HepG2 (cell line): ENCODE data around the gene ANTKMT. TPM values are rescaled to one million over a fixed set of nuclear protein-coding genes. Genes with fewer than 3 reads are reported as not detected.

ENCODE experiments used
- AHR ChIP-seq: IDR thresholded peaks from 2 replicates; pipeline ENCODE4 v1.6.1; 2018; ENCODE audit warnings: missing genetic modification reagents, missing compliant biosample characterization
- ATF2 ChIP-seq: sonication (generic); formaldehyde crosslinking; IDR thresholded peaks from 2 replicates; pipeline ENCODE4 v1.4.0; 2020; ENCODE audit warnings: missing genetic modification reagents
- ATF5 ChIP-seq: sonication (generic); formaldehyde crosslinking; IDR thresholded peaks from 2 replicates; pipeline ENCODE4 v1.4.0; 2020; ENCODE audit warnings: mild to moderate bottlenecking, low read depth, missing genetic modification reagents
- BCL3 ChIP-seq: sonication (generic); formaldehyde crosslinking; IDR thresholded peaks from 2 replicates; pipeline ENCODE4 v1.5.1; 2020; ENCODE audit warnings: mild to moderate bottlenecking, missing genetic modification reagents, moderate library complexity
- BRD4 ChIP-seq: sonication (generic); formaldehyde crosslinking; IDR thresholded peaks from 2 replicates; pipeline ENCODE4 v1.4.0; 2020; ENCODE audit warnings: missing genetic modification reagents
- DBP ChIP-seq: sonication (generic); formaldehyde crosslinking; IDR thresholded peaks from 2 replicates; pipeline ENCODE4 v1.4.0; 2020; ENCODE audit warnings: missing genetic modification reagents; ENCODE audit errors: not compliant biosample characterization
- GRHL1 ChIP-seq: sonication (generic); formaldehyde crosslinking; conservative IDR thresholded peaks from 2 replicates; pipeline ENCODE4 v1.8.0; 2022; ENCODE audit warnings: missing genetic modification reagents
- GTF3A ChIP-seq: sonication (generic); formaldehyde crosslinking; conservative IDR thresholded peaks from 2 replicates; pipeline ENCODE4 v1.4.0; 2020; ENCODE audit warnings: mild to moderate bottlenecking, missing genetic modification reagents
- HHEX ChIP-seq: IDR thresholded peaks from 2 replicates; pipeline ENCODE4 v1.6.1; 2016; ENCODE audit warnings: control low read depth
- HMGA1 ChIP-seq: sonication (generic); formaldehyde crosslinking; conservative IDR thresholded peaks from 2 replicates; pipeline ENCODE4 v1.4.0; 2020; ENCODE audit warnings: missing genetic modification reagents
- HNRNPUL1 ChIP-seq: fragments of 200-400 bp; formaldehyde crosslinking; IDR thresholded peaks from 2 replicates; pipeline ENCODE4 v1.6.1; 2017; ENCODE audit warnings: low read depth, mild to moderate bottlenecking, low read length, moderate library complexity
- LCORL ChIP-seq, 2 experiments: fragments of 450-650 bp in 1 of 2; sonication (generic) in 1 of 2; formaldehyde crosslinking in 1 of 2; IDR thresholded peaks; 2 replicates each; pipeline versions ENCODE4 v1.5.0 to v1.6.1; 2017 to 2020; ENCODE audit warnings: antibody characterized with exemption in 1 of 2, missing genetic modification reagents in 1 of 2
- MEF2D ChIP-seq: sonication (generic); formaldehyde crosslinking; IDR thresholded peaks from 2 replicates; pipeline ENCODE4 v1.5.1; 2020; ENCODE audit warnings: mild to moderate bottlenecking, missing genetic modification reagents
- NCOA1 ChIP-seq: sonication (generic); formaldehyde crosslinking; IDR thresholded peaks from 2 replicates; pipeline ENCODE4 v1.9.0; 2021; ENCODE audit warnings: missing genetic modification reagents
- NCOA2 ChIP-seq: sonication (generic); formaldehyde crosslinking; IDR thresholded peaks from 2 replicates; pipeline ENCODE4 v1.8.0; 2022; ENCODE audit warnings: inconsistent platforms
- PHB2 ChIP-seq: fragments of 450-650 bp; IDR thresholded peaks from 2 replicates; pipeline ENCODE4 v1.6.1; 2018; ENCODE audit not compliant: partially characterized antibody
- SKI ChIP-seq: fragments of 450-650 bp; IDR thresholded peaks from one replicate; pipeline ENCODE4 v1.6.1; 2018; ENCODE audit warnings: mild to moderate bottlenecking; ENCODE audit not compliant: partially characterized antibody
- SMYD3 ChIP-seq: sonication (generic); formaldehyde crosslinking; IDR thresholded peaks from 2 replicates; pipeline ENCODE4 v1.8.1; 2023; ENCODE audit warnings: mild to moderate bottlenecking, missing genetic modification reagents
- SYNCRIP ChIP-seq: fragments of 200-400 bp; formaldehyde crosslinking; IDR thresholded peaks from 2 replicates; pipeline ENCODE4 v1.6.1; 2018; ENCODE audit warnings: mild to moderate bottlenecking, low read depth, low read length; ENCODE audit not compliant: insufficient read depth
- ZNF10 ChIP-seq: sonication (generic); formaldehyde crosslinking; IDR thresholded peaks from 2 replicates; pipeline ENCODE4 v1.4.0; 2020; ENCODE audit warnings: mild to moderate bottlenecking, low read depth, missing genetic modification reagents, borderline replicate concordance
- ZNF12 ChIP-seq: sonication (generic); formaldehyde crosslinking; IDR thresholded peaks from 2 replicates; pipeline ENCODE4 v1.5.0; 2020; ENCODE audit warnings: missing genetic modification reagents
- ZNF225 ChIP-seq: sonication (generic); formaldehyde crosslinking; IDR thresholded peaks from 2 replicates; pipeline ENCODE4 v1.4.0; 2020; ENCODE audit warnings: mild to moderate bottlenecking, missing genetic modification reagents
- ZNF24 ChIP-seq: fragments of 450-650 bp; IDR thresholded peaks from 2 replicates; pipeline ENCODE4 v1.6.1; 2017; ENCODE audit warnings: antibody characterized with exemption, mild to moderate bottlenecking
- ZNF460 ChIP-seq: sonication (generic); formaldehyde crosslinking; IDR thresholded peaks from 2 replicates; pipeline ENCODE4 v1.5.1; 2020; ENCODE audit warnings: missing genetic modification reagents, mild to moderate bottlenecking, borderline replicate concordance
- ZNF839 ChIP-seq: sonication (generic); formaldehyde crosslinking; IDR thresholded peaks from 2 replicates; pipeline ENCODE4 v1.4.0; 2020; ENCODE audit warnings: missing genetic modification reagents, mild to moderate bottlenecking, borderline replicate concordance
- polyA plus RNA-seq, 8 experiments: library from polyadenylated mRNA; depleted of rRNA in 3 of 8; stranded (reverse) in 7 of 8; unstranded in 1 of 8; fragments of >200 nt; fragmentation: Illumina TruSeq in 4 of 8; extraction: Trizol in 4 of 8; gene quantifications; 2 replicates each; pipeline versions ENCODE4 v1.2.1 to v1.2.3, GENCODE V29; 2011 to 2016; ENCODE audit warnings: low read depth in 4 of 8, missing spikeins in 1 of 8, mixed read lengths in 1 of 8; ENCODE audit not compliant: insufficient read depth in 1 of 8
- total RNA-seq, 5 experiments: library from RNA; depleted of rRNA; stranded (reverse); fragments of >200 nt; fragmentation: Illumina TruSeq; extraction: Trizol; gene quantifications; 2 replicates each; pipeline ENCODE4 v1.2.3, GENCODE V29; 2016; ENCODE audit warnings: low read depth in 1 of 5

Gene ANTKMT
- total and polyA plus RNA-seq, 2 of the 13 experiments (the other 11 are each of a cell fraction or from before 2014, with no cell fraction given): 7.5 to 47.8 TPM

- TF ChIP-seq ATF2 (CRISPR knock-in tag): no peak
- TF ChIP-seq ZNF12 (CRISPR knock-in tag): 0 out of 2 replicates have a peak, but pooled peaks have one; percentile 20
- no peak for TF ChIP-seq HMGA1 (CRISPR knock-in tag)
- no peak; the same call in 1 of the 2 replicates for TF ChIP-seq ZNF225 (CRISPR knock-in tag)
- TF ChIP-seq HHEX (CRISPR knock-in tag): no peak
- TF ChIP-seq SMYD3 (CRISPR knock-in tag): no peak
- no peak for TF ChIP-seq ZNF460 (CRISPR knock-in tag)
- TF ChIP-seq LCORL (IDR thresholded peaks at IDR 0.05): no peak
- TF ChIP-seq LCORL (CRISPR knock-in tag; IDR thresholded peaks at IDR 0.05): no peak
- no peak for TF ChIP-seq DBP (CRISPR knock-in tag)
- peak; percentile 95 for TF ChIP-seq BCL3 (CRISPR knock-in tag)
- TF ChIP-seq ZNF839 (CRISPR knock-in tag): no peak
- no peak for TF ChIP-seq ZNF10 (CRISPR knock-in tag)
- TF ChIP-seq SKI: peak; percentile 74
- TF ChIP-seq AHR (CRISPR knock-in tag): no peak; the same call in 1 of the 2 replicates
- no peak for TF ChIP-seq GTF3A (CRISPR knock-in tag)
- TF ChIP-seq NCOA2 (CRISPR knock-in tag): no peak
- TF ChIP-seq PHB2: no peak
- no peak for TF ChIP-seq HNRNPUL1
- TF ChIP-seq ATF5 (CRISPR knock-in tag): peak; percentile 70; the same call in 1 of the 2 replicates
- no peak for TF ChIP-seq NCOA1 (CRISPR knock-in tag)
- TF ChIP-seq SYNCRIP: no peak
- peak; percentile 70 for TF ChIP-seq BRD4
- TF ChIP-seq MEF2D: no peak
- TF ChIP-seq ZNF24: no peak
- no peak; the same call in 1 of the 2 replicates for TF ChIP-seq GRHL1 (CRISPR knock-in tag)
Observed at GRCh38 chr16:720990-721764, at the start of gene ANTKMT (continued).
